Osteoblast (primary cell): ENCODE measurements around the gene UQCC5. TPM values are rescaled to one million over a fixed set of nuclear protein-coding genes. Genes with fewer than 3 reads are reported as not detected.
A peak's percentile ranks its signal among the peaks of the same experiment; 100 is the strongest.

ENCODE experiments used
- DNase-seq: peaks from one replicate; pipeline ENCODE4 v3.0.0; 2011; ENCODE audit warnings: low spot score, mixed read lengths; ENCODE audit not compliant: insufficient read length; ENCODE audit errors: missing footprints
- H2AFZ ChIP-seq: 2 replicates; pipeline ENCODE4 v1.6.0; 2011; ENCODE audit warnings: mild to moderate bottlenecking, low read length
- H3K27ac ChIP-seq: 2 replicates; pipeline ENCODE4 v1.5.1; 2011; ENCODE audit warnings: mild to moderate bottlenecking, low read depth, low read length, moderate library complexity
- H3K27me3 ChIP-seq: 2 replicates; pipeline ENCODE4 v1.6.0; 2012; ENCODE audit warnings: mild to moderate bottlenecking, control low read depth, inconsistent platforms, low read length, moderate library complexity; ENCODE audit not compliant: insufficient read depth
- H3K36me3 ChIP-seq: 2 replicates; pipeline ENCODE4 v1.5.1; 2011; ENCODE audit warnings: mild to moderate bottlenecking, low read length, control low read depth, moderate library complexity; ENCODE audit not compliant: insufficient read depth
- H3K4me1 ChIP-seq: 2 replicates; pipeline ENCODE4 v1.5.1; 2011; ENCODE audit warnings: mild to moderate bottlenecking, low read length, control low read depth, moderate library complexity; ENCODE audit not compliant: insufficient read depth
- H3K4me2 ChIP-seq: 2 replicates; pipeline ENCODE4 v1.6.0; 2011; ENCODE audit warnings: mild to moderate bottlenecking, low read length; ENCODE audit not compliant: insufficient read depth
- H3K4me3 ChIP-seq: fragments of 200-600 bp; sonication (generic); 3 replicates; pipeline ENCODE4 v1.5.1; 2012; ENCODE audit warnings: mild to moderate bottlenecking, low read length, inconsistent platforms; ENCODE audit not compliant: insufficient read depth
- H3K79me2 ChIP-seq: 2 replicates; pipeline ENCODE4 v1.6.0; 2012; ENCODE audit warnings: mild to moderate bottlenecking, low read length, control low read depth, inconsistent platforms; ENCODE audit not compliant: insufficient read depth
- H3K9me3 ChIP-seq: 2 replicates; pipeline ENCODE4 v1.5.1; 2011; ENCODE audit warnings: low read depth, low read length, control low read depth
- H4K20me1 ChIP-seq: 2 replicates; pipeline ENCODE4 v1.6.0; 2012; ENCODE audit warnings: mild to moderate bottlenecking, low read length, control low read depth; ENCODE audit not compliant: insufficient read depth
- CTCF ChIP-seq: IDR thresholded peaks from 2 replicates; pipeline ENCODE4 v1.5.1; 2011; ENCODE audit warnings: mild to moderate bottlenecking, low read depth, low read length, moderate library complexity; ENCODE audit errors: extremely low read depth
- total RNA-seq: library from RNA; depleted of rRNA; stranded (reverse); fragments of >200 nt; gene quantifications from 2 replicates; pipeline ENCODE4 v1.2.3, GENCODE V29; 2012

UQCC5 gene
- total RNA-seq, 1 donor, result 8.3 TPM

- no peaks in the 10 kb centered on the region for H3K27me3 ChIP-seq
- H3K9me3 ChIP-seq, result no peaks in the 10 kb centered on the region
- peaks cover 62% of the 10 kb centered on the region for H3K36me3 ChIP-seq
- no peak overlapping the region for H3K4me2 ChIP-seq
- TF ChIP-seq CTCF, result no peak
- no peaks in the 10 kb centered on the region for H3K4me1 ChIP-seq
- no peak overlapping the region for H2AFZ ChIP-seq
- H3K4me3 ChIP-seq, result no peak overlapping the region
- no peaks in the 10 kb centered on the region for H3K79me2 ChIP-seq
- no peak overlapping the region for H3K27ac ChIP-seq
- H4K20me1 ChIP-seq, result peaks cover 14% of the 10 kb centered on the region
- DNase-seq, result no peak
Measured at GRCh38 chr3:52488746-52489145, 47.7 kb upstream of the UQCC5 start.

- H3K4me3 ChIP-seq, result no peak overlapping the region
- H3K79me2 ChIP-seq, result no peaks in the 10 kb centered on the region
- no peaks in the 10 kb centered on the region for H3K27me3 ChIP-seq
- H3K9me3 ChIP-seq, result no peaks in the 10 kb centered on the region
- peaks cover 59% of the 10 kb centered on the region for H3K36me3 ChIP-seq
- H4K20me1 ChIP-seq, result peaks cover 14% of the 10 kb centered on the region
- H2AFZ ChIP-seq, result no peak overlapping the region
- no peak for TF ChIP-seq CTCF
- H3K27ac ChIP-seq, result no peak overlapping the region
- no peak for DNase-seq
- H3K4me1 ChIP-seq, result no peaks in the 10 kb centered on the region
- H3K4me2 ChIP-seq, result no peak overlapping the region
Measured at GRCh38 chr3:52489453-52489852, 47.0 kb upstream of the UQCC5 start.

- peaks cover 56% of the 10 kb centered on the region for H3K36me3 ChIP-seq
- no peak for DNase-seq
- peaks cover 12% of the 10 kb centered on the region for H4K20me1 ChIP-seq
- H3K4me1 ChIP-seq, result no peaks in the 10 kb centered on the region
- no peak overlapping the region for H3K4me3 ChIP-seq
- TF ChIP-seq CTCF, result no peak
- H3K79me2 ChIP-seq, result no peaks in the 10 kb centered on the region
- H2AFZ ChIP-seq, result no peak overlapping the region
- H3K4me2 ChIP-seq, result no peak overlapping the region
- H3K27ac ChIP-seq, result no peak overlapping the region
- H3K9me3 ChIP-seq, result no peaks in the 10 kb centered on the region
- no peaks in the 10 kb centered on the region for H3K27me3 ChIP-seq
Measured at GRCh38 chr3:52490035-52490938, 46.1 kb upstream of the UQCC5 start.

- Histone ChIP-seq H3K4me3 (no peak overlapping the region), H3K36me3 (peaks cover 53% of the 10 kb centered on the region), H2AFZ (no peak overlapping the region), H3K27ac (no peak overlapping the region), H3K9me3 (no peaks in the 10 kb centered on the region), H4K20me1 (peaks cover 12% of the 10 kb centered on the region), H3K4me1 (peaks cover 5% of the 10 kb centered on the region), H3K4me2 (no peak overlapping the region), H3K79me2 (no peaks in the 10 kb centered on the region), H3K27me3 (no peaks in the 10 kb centered on the region)
- no peak for TF ChIP-seq CTCF
- DNase-seq, result peak; percentile 90
Measured at GRCh38 chr3:52490939-52491526, 45.4 kb upstream of the UQCC5 start.
